ENCODE measurements around the gene PRRC2A.
A peak's percentile ranks its signal among the peaks of the same experiment; 100 is the strongest.

Gene PRRC2A

GRCh38 chr6:31664790-31665500 is 44.4 kb downstream of the PRRC2A start, which contains the start of gene GPANK1:
Gene GPANK1 (minus strand): TSS chr6:31664997. CDS start chr6:31664478, 519 bp downstream.
- peak within 1 kb of the TSS; percentile 96 for H3K27ac ChIP-seq
- peak within 1 kb of the TSS; percentile 81 to 97 for H3K4me3 ChIP-seq (ENCODE audit: low read depth in 1 of 2, low read length in 1 of 2)
- peaks cover 57% of the 10 kb centered on the region for H3K36me3 ChIP-seq
- H3K27me3 ChIP-seq, result no peaks in the 10 kb centered on the region
- peaks cover 47 to 59% of the 10 kb centered on the region in 2 experiments for H3K4me1 ChIP-seq (ENCODE audit: control insufficient read depth in 1 of 2, insufficient read depth in 1 of 2, low read depth in 1 of 2, low read length in 1 of 2)
- TF ChIP-seq, protein P1, sequence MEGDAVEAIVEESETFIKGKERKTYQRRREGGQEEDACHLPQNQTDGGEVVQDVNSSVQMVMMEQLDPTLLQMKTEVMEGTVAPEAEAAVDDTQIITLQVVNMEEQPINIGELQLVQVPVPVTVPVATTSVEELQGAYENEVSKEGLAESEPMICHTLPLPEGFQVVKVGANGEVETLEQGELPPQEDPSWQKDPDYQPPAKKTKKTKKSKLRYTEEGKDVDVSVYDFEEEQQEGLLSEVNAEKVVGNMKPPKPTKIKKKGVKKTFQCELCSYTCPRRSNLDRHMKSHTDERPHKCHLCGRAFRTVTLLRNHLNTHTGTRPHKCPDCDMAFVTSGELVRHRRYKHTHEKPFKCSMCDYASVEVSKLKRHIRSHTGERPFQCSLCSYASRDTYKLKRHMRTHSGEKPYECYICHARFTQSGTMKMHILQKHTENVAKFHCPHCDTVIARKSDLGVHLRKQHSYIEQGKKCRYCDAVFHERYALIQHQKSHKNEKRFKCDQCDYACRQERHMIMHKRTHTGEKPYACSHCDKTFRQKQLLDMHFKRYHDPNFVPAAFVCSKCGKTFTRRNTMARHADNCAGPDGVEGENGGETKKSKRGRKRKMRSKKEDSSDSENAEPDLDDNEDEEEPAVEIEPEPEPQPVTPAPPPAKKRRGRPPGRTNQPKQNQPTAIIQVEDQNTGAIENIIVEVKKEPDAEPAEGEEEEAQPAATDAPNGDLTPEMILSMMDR (IDR thresholded peaks at IDR 0.05), result no peak
- no peaks in the 10 kb centered on the region for H3K9me3 ChIP-seq

- H3K4me1 ChIP-seq (ENCODE audit: control insufficient read depth in 1 of 2, insufficient read depth in 1 of 2, low read depth in 1 of 2, low read length in 1 of 2), result peaks cover 41 to 52% of the 10 kb centered on the region in 2 experiments
- H3K27me3 ChIP-seq, result no peaks in the 10 kb centered on the region
- H3K27ac ChIP-seq, result peak within 1 kb of the TSS; percentile 96
- H3K9me3 ChIP-seq, result no peaks in the 10 kb centered on the region
- peak within 1 kb of the TSS; percentile 81 to 97 for H3K4me3 ChIP-seq (ENCODE audit: low read depth in 1 of 2, low read length in 1 of 2)
- TF ChIP-seq, protein P1 (IDR thresholded peaks at IDR 0.05), result peak; percentile 49
- H3K36me3 ChIP-seq, result peaks cover 65% of the 10 kb centered on the region
Observed at GRCh38 chr6:31665501-31666336, 45.2 kb downstream of the PRRC2A start, which contains the start of gene CSNK2B. Gene CSNK2B (plus strand): TSS chr6:31666080. CDS start chr6:31666832, 752 bp downstream.

GRCh38 chr6:31666337-31666965 is 45.9 kb downstream of the PRRC2A start:
- peaks cover 35 to 46% of the 10 kb centered on the region in 2 experiments for H3K4me1 ChIP-seq (ENCODE audit: control insufficient read depth in 1 of 2, insufficient read depth in 1 of 2, low read depth in 1 of 2, low read length in 1 of 2)
- no peaks in the 10 kb centered on the region for H3K27me3 ChIP-seq
- H3K9me3 ChIP-seq, result no peaks in the 10 kb centered on the region
- peak overlapping the region; percentile 81 to 97 for H3K4me3 ChIP-seq (ENCODE audit: low read depth in 1 of 2, low read length in 1 of 2)
- TF ChIP-seq, protein P1 (IDR thresholded peaks at IDR 0.05), result no peak
- H3K27ac ChIP-seq, result peak overlapping the region; percentile 96
- H3K36me3 ChIP-seq, result peaks cover 69% of the 10 kb centered on the region

DNA sequence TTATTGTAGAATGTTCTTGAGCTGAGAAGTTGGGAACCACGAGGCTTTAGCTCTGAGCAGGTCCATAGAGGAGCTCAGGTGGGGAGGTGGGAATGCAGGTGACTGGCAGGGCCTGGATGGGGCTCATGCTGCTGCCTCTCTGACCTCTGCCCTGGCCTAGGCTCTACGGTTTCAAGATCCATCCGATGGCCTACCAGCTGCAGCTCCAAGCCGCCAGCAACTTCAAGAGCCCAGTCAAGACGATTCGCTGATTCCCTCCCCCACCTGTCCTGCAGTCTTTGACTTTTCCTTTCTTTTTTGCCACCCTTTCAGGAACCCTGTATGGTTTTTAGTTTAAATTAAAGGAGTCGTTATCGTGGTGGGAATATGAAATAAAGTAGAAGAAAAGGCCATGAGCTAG is 49.2 kb downstream of the PRRC2A start, which contains the start of gene LY6G5B:
LY6G5B (plus strand) TSS at position 301 of the 400 bp plus-strand sequence. CDS start 975 bp downstream, outside the sequence.
- no peaks in the 10 kb centered on the region for H3K27me3 ChIP-seq
- H3K4me3 ChIP-seq (ENCODE audit: low read depth in 1 of 2, low read length in 1 of 2), result no peak within 1 kb of the TSS
- H3K27ac ChIP-seq, result no peak within 1 kb of the TSS
- no peaks in the 10 kb centered on the region for H3K9me3 ChIP-seq
- peaks cover 69% of the 10 kb centered on the region for H3K36me3 ChIP-seq
- TF ChIP-seq, protein P1 (IDR thresholded peaks at IDR 0.05), result no peak
- peaks cover 18 to 20% of the 10 kb centered on the region in 2 experiments for H3K4me1 ChIP-seq (ENCODE audit: control insufficient read depth in 1 of 2, insufficient read depth in 1 of 2, low read depth in 1 of 2, low read length in 1 of 2)

DNA sequence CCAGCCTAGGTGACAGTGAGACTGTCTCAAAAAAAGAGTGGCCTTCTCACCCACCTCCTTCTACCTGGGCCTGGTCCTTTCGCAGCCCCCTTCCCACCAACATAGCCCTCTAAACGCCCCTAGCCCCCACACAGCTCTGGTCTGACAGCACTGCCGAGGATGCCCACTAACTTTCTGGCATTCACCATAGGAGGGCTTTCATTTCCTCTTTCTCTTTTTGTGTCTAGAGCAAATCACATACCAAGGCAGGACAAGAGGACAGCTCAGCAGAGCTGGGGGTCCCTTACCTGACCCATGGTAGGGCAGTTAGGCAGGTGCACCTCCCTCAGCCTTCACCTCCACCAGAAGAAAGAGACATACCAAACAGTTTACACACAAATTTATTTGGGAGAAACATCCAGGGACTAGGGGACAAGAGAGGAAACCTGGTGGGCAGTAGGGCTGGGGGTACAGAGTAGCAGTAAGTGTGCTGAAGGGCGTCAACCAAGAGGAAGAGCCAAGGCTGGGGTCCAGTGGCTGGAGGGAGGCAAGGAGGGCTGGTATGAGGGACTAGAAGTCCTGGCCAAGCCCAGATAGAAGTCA is 55.9 kb downstream of the PRRC2A start:
- peaks cover 10 to 12% of the 10 kb centered on the region in 2 experiments for H3K4me1 ChIP-seq (ENCODE audit: control insufficient read depth in 1 of 2, insufficient read depth in 1 of 2, low read depth in 1 of 2, low read length in 1 of 2)
- TF ChIP-seq, protein P1 (IDR thresholded peaks at IDR 0.05), result no peak
- no peaks in the 10 kb centered on the region for H3K9me3 ChIP-seq
- peaks cover 32% of the 10 kb centered on the region for H3K36me3 ChIP-seq
- peaks cover 2% of the 10 kb centered on the region for H3K27me3 ChIP-seq
- H3K27ac ChIP-seq, result no peak overlapping the region
- no peak overlapping the region for H3K4me3 ChIP-seq (ENCODE audit: low read depth in 1 of 2, low read length in 1 of 2)
